ENCODE results near the gene MRNIP.

Gene MRNIP

GRCh38 chr5:179812997-179813607 is 45.5 kb downstream of the MRNIP start:
- H3K27ac ChIP-seq, result no peak overlapping the region
- no peak for DNase-seq (ENCODE audit: low read depth, low spot score)

- no peak overlapping the region for H3K27ac ChIP-seq
- DNase-seq (ENCODE audit: low read depth, low spot score), result no peak
These were observed 46.3 kb downstream of the MRNIP start for GRCh38 chr5:179812135-179812825.

GRCh38 chr5:179806250-179807048 is 52.2 kb downstream of the MRNIP start, which contains the start of gene MGAT4B:
Gene MGAT4B (minus strand): TSS chr5:179806866. CDS start chr5:179806583, 283 bp downstream.
- peak within 1 kb of the TSS; percentile 92 for H3K27ac ChIP-seq
- DNase-seq (ENCODE audit: low read depth, low spot score), result no peak

- peak overlapping the region; percentile 92 for H3K27ac ChIP-seq
- DNase-seq (ENCODE audit: low read depth, low spot score), result no peak
These were observed 52.9 kb downstream of the MRNIP start for GRCh38 chr5:179805529-179806249.

GRCh38 chr5:179805070-179805528 is 53.5 kb downstream of the MRNIP start:
- H3K27ac ChIP-seq, result peak overlapping the region; percentile 92
- no peak for DNase-seq (ENCODE audit: low read depth, low spot score)

- no peak for DNase-seq (ENCODE audit: low read depth, low spot score)
- no peak overlapping the region for H3K27ac ChIP-seq
These were observed 54.1 kb downstream of the MRNIP start for GRCh38 chr5:179804555-179804947.

GRCh38 chr5:179803651-179804554 is 54.7 kb downstream of the MRNIP start:
- no peak overlapping the region for H3K27ac ChIP-seq
- no peak for DNase-seq (ENCODE audit: low read depth, low spot score)

- DNase-seq (ENCODE audit: low read depth, low spot score), result no peak
- peak overlapping the region; percentile 26 for H3K27ac ChIP-seq
These were observed 55.6 kb downstream of the MRNIP start for GRCh38 chr5:179802950-179803562.

GRCh38 chr5:179802207-179802883 is 56.3 kb downstream of the MRNIP start:
- no peak for DNase-seq (ENCODE audit: low read depth, low spot score)
- peak overlapping the region; percentile 26 for H3K27ac ChIP-seq

GRCh38 chr5:179801304-179802206 is 57.1 kb downstream of the MRNIP start:
- H3K27ac ChIP-seq, result no peak overlapping the region
- DNase-seq (ENCODE audit: low read depth, low spot score), result no peak

GRCh38 chr5:179800696-179801201 is 57.9 kb downstream of the MRNIP start:
- no peak for DNase-seq (ENCODE audit: low read depth, low spot score)
- no peak overlapping the region for H3K27ac ChIP-seq

- DNase-seq (ENCODE audit: low read depth, low spot score), result no peak
- H3K27ac ChIP-seq, result no peak overlapping the region
These were observed 58.4 kb downstream of the MRNIP start for GRCh38 chr5:179800071-179800695.

- no peak for DNase-seq (ENCODE audit: low read depth, low spot score)
- no peak overlapping the region for H3K27ac ChIP-seq
These were observed 59.0 kb downstream of the MRNIP start for GRCh38 chr5:179799644-179799973.

- H3K27ac ChIP-seq, result no peak overlapping the region
- DNase-seq (ENCODE audit: low read depth, low spot score), result no peak
These were observed 59.6 kb downstream of the MRNIP start for GRCh38 chr5:179798771-179799643.

- no peak overlapping the region for H3K27ac ChIP-seq
- DNase-seq (ENCODE audit: low read depth, low spot score), result no peak
These were observed 60.4 kb downstream of the MRNIP start for GRCh38 chr5:179798144-179798770.
